Tibial artery (tissue), 4 donors: ENCODE measurements around the gene CDKN2A.
A peak's percentile ranks its signal among the peaks of the same experiment; 100 is the strongest.

Experiments
- DNase-seq, 2 donors: peaks; one replicate each; pipeline ENCODE4 v3.0.0-alpha.2; 2019
- H3K27ac ChIP-seq, 2 donors: fragments of 200-600 bp; sonication (generic) in 1 of 2; 1 replicate in 1 of 2; 2 replicates in 1 of 2; pipeline ENCODE4 v1.5.1; 2018 to 2019; ENCODE audit warnings: mild to moderate bottlenecking in 1 of 2
- H3K27me3 ChIP-seq, 2 donors: fragments of 200-600 bp; sonication (generic) in 1 of 2; one replicate each; pipeline versions ENCODE4 v1.5.1 to v1.6.0; 2016 to 2019
- H3K36me3 ChIP-seq, 3 donors: fragments of 200-600 bp; sonication (generic) in 2 of 3; one replicate each; pipeline ENCODE4 v1.5.1; 2016 to 2019; ENCODE audit warnings: mild to moderate bottlenecking in 2 of 3
- H3K4me1 ChIP-seq, 4 donors: fragments of 200-600 bp; sonication (generic) in 2 of 4; 1 replicate in 3 of 4; 2 replicates in 1 of 4; pipeline ENCODE4 v1.5.1; 2016 to 2019
- H3K4me3 ChIP-seq, 2 donors: fragments of 200-600 bp; sonication (generic) in 1 of 2; 1 replicate in 1 of 2; 2 replicates in 1 of 2; pipeline ENCODE4 v1.5.1; 2018 to 2019; ENCODE audit warnings: mild to moderate bottlenecking in 2 of 2
- H3K9me3 ChIP-seq, 3 donors: fragments of 200-600 bp; sonication (generic) in 1 of 3; one replicate each; pipeline ENCODE4 v1.5.1; 2016 to 2019
- CTCF ChIP-seq, 2 experiments: fragments of 200-600 bp in 1 of 2; fragments of 450-650 bp in 1 of 2; IDR thresholded peaks; one replicate each; pipeline ENCODE4 v1.5.1; 2017 to 2019; ENCODE audit warnings: antibody characterized with exemption in 2 of 2, mild to moderate bottlenecking in 1 of 2, moderate library complexity in 1 of 2
- intact Hi-C: fragments of 100-400 bp; cut with DNase I; formaldehyde crosslinking; loops from one replicate; pipeline ENCODE4 v1.15.0; 2023; ENCODE audit warnings: low total_unique reads

Gene CDKN2A

GRCh38 chr9:21993893-21994555 lies at the start of gene CDKN2A:
Gene CDKN2A, minus strand, starts transcription at chr9:21994392.
- TF ChIP-seq CTCF (IDR thresholded peaks at IDR 0.05), result no peak
- H3K4me1 ChIP-seq, result peaks cover 0 to 14% (median 8%) of the 10 kb centered on the region in 4 donors
- peak within 1 kb of the TSS; percentile 79 to 86 for H3K4me3 ChIP-seq
- no peak for DNase-seq
- no peaks in the 10 kb centered on the region for H3K36me3 ChIP-seq
- intact Hi-C loops, result loop anchor here (2.0 kb wide), 1 partner anchor 15 kb away; the partner anchor contains the start of gene CDKN2B
- H3K27ac ChIP-seq, result peak within 1 kb of the TSS; percentile 73 to 75
- no peaks in the 10 kb centered on the region for H3K9me3 ChIP-seq
- H3K27me3 ChIP-seq, result peaks cover 0 to 26% of the 10 kb centered on the region in 2 donors

DNA sequence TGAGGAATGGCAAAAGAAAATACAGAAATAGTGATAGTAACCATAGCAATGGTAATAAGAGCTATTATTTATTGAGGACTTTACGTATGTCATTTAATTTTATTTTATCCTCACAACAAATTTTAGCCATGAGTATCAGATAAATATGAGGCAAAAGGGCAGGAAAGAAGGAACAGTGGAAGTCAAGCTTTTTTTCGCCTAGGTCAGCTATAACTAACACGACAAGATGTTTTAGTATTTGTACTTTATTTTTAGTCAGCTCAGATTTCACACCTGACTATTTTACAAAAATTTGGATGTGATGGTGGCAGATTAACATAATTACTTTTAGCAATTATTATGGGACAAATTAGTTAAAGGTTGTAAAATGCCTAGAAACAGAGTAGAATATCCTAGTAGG lies 49.7 kb upstream of the CDKN2A start:
- no peak for TF ChIP-seq CTCF (IDR thresholded peaks at IDR 0.05)
- H3K9me3 ChIP-seq, result no peaks in the 10 kb centered on the region
- H3K27me3 ChIP-seq, result no peaks in the 10 kb centered on the region
- no peak overlapping the region for H3K27ac ChIP-seq
- no peaks in the 10 kb centered on the region for H3K36me3 ChIP-seq
- DNase-seq, result no peak
- intact Hi-C loops, result no loop called here
- no peaks in the 10 kb centered on the region for H3K4me1 ChIP-seq
- H3K4me3 ChIP-seq, result no peak overlapping the region

DNA sequence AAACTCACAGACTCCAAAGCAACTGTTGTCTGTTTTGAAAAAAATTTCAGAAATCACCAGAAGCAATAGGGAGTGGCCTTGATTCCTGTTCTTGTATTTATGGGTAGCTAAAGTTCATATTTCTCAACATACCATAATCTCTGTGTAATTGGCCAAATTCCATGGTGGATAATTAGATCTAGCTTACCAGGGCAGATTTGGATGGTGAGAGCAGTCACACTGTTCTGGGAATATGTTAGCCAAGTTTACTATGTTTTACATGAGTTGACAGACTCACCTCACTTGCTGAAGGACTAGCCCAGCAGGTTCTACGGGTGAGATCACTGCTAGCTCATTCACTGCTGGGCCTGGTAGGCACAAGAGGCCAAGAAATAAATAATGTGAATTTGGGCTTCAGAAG lies 47.6 kb upstream of the CDKN2A start:
- Histone ChIP-seq H3K27ac (no peak overlapping the region), H3K36me3 (no peaks in the 10 kb centered on the region), H3K4me3 (no peak overlapping the region), H3K4me1 (no peaks in the 10 kb centered on the region), H3K9me3 (no peaks in the 10 kb centered on the region), H3K27me3 (no peaks in the 10 kb centered on the region)
- no peak for TF ChIP-seq CTCF (IDR thresholded peaks at IDR 0.05)
- DNase-seq, result no peak
- intact Hi-C loops, result no loop called here

- intact Hi-C loops, result no loop called here
- Histone ChIP-seq H3K27ac (no peak overlapping the region), H3K4me3 (no peak overlapping the region), H3K9me3 (no peaks in the 10 kb centered on the region), H3K27me3 (no peaks in the 10 kb centered on the region), H3K36me3 (no peaks in the 10 kb centered on the region), H3K4me1 (no peaks in the 10 kb centered on the region)
- no peak for TF ChIP-seq CTCF (IDR thresholded peaks at IDR 0.05)
- no peak for DNase-seq
Observed at GRCh38 chr9:22041344-22041743, 47.2 kb upstream of the CDKN2A start.

GRCh38 chr9:22040760-22041159 lies 46.6 kb upstream of the CDKN2A start:
- no peak for DNase-seq
- H3K4me3 ChIP-seq, result no peak overlapping the region
- no peaks in the 10 kb centered on the region for H3K27me3 ChIP-seq
- no peak for TF ChIP-seq CTCF (IDR thresholded peaks at IDR 0.05)
- H3K27ac ChIP-seq, result no peak overlapping the region
- no peaks in the 10 kb centered on the region for H3K4me1 ChIP-seq
- H3K9me3 ChIP-seq, result no peaks in the 10 kb centered on the region
- H3K36me3 ChIP-seq, result no peaks in the 10 kb centered on the region
- intact Hi-C loops, result no loop called here

DNA sequence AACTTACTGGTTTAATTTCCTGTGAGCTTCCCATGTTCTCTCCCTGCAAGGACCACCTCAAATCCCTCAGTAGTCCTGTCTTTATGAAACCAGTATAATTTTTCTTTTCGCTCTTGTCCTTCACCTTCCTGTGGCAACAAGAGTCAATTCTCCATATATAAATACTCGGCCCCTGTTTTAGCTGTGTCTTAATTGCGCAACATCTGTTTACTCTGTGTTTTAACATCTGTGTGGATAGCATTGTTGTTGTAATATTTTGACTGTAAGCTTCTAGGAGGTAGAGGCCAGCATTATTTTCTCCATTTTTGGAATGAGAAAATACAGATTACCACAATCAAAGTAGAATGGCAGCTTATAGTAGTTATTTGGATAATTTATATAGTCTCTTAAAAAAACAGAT lies 45.1 kb upstream of the CDKN2A start:
- DNase-seq, result no peak
- no peaks in the 10 kb centered on the region for H3K27me3 ChIP-seq
- intact Hi-C loops, result no loop called here
- H3K27ac ChIP-seq, result no peak overlapping the region
- no peak overlapping the region for H3K4me3 ChIP-seq
- H3K4me1 ChIP-seq, result no peaks in the 10 kb centered on the region
- H3K36me3 ChIP-seq, result no peaks in the 10 kb centered on the region
- no peaks in the 10 kb centered on the region for H3K9me3 ChIP-seq
- no peak for TF ChIP-seq CTCF (IDR thresholded peaks at IDR 0.05)
